HUDEP-2 (cell line): Measurements from ENCODE around the gene STK17A.
"Not testable (repeated sequence)": the region's sequence is repeated elsewhere in the genome, so short reads cannot be mapped to it uniquely, and the experiment has no call there.

ENCODE experiments used
- DNase-seq, 76 experiments: peaks; one replicate each; lab custom pipeline; 2025; ENCODE audit not compliant: unreplicated experiment in 76 of 76; lab: John Stamatoyannopoulos, UW

Gene STK17A

DNA sequence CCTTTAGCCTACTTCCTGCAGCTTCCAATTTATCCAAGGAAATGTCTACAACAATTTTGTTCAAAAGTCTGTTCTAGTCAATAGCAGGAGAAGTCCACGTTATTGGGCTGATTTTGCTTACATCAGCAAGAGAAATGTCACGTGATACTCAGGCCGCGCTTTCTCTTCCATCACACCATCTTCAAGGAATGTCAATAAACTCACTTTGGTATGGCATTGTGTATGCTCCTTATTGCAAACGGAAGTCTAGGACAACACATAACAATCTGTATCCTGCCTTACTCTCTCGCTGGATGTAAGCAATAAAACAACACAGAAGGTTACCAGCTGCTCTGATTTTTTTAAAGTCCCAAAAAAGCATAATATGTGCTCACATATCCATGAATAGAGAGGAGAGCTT lies 17.1 kb upstream of the STK17A start:
- no peak for DNase-seq

DNA sequence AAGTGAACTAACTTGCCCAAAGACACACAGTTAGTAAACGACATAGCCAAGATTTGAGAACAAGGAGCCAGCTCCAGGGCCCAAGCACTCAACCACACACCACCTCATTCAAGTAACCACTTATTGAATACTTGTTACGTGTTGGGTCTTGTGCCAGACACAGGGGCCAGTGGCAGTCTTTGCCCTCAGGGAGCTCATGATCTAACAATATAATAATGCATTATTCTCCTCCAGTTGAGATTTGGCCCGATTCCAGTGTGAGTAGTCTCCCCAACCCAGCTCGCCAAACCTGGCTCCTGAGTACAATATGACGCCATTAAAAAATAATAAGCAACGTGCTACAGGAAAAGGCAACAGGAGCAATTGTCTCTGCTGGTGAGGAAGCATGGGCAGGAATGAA lies 14.4 kb upstream of the STK17A start:
- DNase-seq = no peak

DNA sequence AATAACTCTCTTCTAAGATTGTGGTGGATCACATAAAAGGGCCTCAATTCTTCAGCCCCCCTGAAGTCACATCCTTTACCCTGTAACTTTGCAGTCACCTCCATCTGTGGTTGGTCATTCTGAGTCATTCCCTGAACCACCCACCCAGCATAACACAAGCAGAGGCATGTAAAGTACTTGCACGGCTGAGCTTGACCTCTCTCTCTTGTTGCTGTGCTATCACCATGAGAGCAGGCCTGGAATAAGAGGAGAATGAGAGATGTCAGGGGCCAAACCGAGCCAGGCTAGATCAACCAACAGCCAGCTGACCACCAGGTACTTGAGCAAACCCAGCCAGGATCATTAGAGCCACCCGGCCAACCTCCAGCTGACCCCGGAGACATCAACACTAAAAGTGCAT lies 13.5 kb upstream of the STK17A start:
- DNase-seq = peak in 6 of 76 experiments; percentile 8 to 41 (median 16)

DNA sequence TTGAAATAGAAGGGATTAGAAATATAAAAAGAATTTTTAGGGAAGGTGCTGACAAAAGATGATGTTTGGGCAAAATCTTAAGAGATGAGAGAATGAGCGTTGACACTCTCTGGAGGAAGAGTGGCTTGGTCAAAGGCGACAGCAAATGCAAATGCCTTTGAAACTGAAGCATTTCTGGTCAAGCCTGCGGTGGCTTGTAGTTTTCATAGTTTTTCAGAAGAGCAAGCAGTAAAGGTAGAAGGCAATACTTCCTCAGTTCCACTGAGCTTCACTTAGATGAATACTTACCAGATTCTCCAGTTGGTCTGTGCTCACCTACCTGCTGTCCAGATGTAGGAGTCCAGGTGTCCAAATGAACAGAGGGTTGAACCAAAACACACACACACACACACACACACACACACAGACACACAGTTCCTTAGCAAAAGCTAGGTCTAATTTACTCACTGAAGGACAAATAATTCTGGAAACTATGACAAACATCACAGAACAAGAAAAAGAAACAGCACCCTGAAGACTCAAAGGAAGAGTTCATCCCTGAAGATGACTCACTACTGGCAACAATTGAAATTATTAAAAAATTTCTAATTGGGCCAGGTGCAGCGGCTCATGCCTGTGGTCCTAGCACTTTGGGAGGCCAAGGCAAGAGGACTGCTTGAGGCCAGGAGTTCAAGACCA lies 12.1 kb upstream of the STK17A start:
- no peak for DNase-seq

DNA sequence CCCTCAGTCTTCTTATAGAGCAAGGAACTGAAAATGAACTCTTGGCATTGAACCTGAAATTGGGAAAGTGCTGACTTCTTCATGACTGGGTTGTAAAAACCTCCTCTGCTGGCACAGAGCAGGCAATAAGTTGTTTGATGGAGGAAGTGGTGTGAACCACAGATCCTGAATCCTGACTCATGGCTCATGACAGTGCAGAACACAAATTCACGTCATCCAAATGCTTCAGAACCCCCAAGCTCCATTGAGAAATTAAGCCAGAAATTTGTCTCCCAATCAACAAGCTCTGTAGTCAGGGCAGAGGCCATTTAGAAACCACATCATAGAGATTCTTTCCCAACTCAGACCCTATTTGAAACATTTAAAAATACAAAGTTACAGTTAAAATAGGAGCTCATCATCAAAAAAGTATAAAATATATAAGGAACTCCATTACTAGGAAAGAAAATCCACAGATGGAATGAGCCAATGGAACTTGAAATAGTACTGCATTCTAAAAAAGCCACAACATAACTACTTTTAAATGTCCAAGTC lies 10.3 kb upstream of the STK17A start:
- peak in 10 of 76 experiments; percentile 2 to 43 (median 22) for DNase-seq

DNA sequence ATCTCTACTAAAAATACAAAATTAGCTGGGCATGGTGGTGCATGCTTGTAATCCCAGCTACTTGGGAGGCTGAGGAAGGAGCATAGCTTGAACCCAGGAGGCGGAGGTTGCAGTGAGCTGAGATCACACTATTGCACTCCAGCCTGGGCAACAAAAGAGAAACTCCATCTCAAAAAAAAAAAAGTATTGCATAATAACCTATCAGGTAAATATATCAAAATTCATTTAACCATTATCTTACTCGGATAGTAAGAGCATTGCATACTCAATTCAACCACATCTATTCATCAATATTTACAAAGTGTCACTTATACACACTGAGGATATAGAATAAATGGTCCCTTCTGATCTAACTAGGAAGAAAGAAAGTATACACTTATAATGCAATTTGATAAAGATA lies 9.1 kb upstream of the STK17A start:
- not testable (repeated sequence) for DNase-seq

DNA sequence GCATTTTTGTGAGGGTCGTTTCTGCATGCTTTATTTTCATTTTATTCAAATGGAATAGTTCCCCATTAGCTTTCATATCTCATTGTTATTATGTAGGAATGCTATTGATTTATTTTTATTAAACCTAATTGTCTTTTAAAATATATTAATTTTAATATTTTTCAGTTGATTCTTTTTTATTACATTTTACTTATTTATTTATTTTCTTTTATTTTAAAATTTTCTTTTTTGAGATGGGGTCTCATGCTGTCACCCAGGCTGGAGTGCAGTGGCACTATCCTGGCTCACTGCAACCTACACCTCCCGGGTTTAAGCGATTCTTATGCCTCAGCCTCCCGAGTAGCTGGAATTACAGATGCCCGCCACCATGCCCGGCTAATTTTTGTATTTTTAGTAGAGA lies 7.4 kb upstream of the STK17A start:
- DNase-seq = no peak

DNA sequence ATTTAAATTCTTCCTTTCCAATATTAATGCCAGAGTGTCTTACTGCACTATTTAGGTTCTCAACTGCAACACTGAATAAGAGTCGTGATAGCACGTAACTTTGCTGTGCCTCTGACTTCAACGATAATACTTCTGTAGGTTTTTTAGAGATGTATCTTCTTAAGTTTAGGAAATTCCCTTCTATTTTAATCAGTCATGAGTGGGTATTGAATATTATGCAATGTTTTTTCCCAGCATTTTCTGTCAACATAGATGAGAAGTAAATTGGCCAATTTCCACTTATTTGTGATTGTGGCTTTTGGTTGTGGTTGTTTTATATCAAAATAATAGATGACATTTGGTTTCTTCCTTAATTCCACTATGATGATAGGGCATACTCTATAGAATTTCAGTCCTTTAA lies 6.7 kb upstream of the STK17A start:
- no peak for DNase-seq

DNA sequence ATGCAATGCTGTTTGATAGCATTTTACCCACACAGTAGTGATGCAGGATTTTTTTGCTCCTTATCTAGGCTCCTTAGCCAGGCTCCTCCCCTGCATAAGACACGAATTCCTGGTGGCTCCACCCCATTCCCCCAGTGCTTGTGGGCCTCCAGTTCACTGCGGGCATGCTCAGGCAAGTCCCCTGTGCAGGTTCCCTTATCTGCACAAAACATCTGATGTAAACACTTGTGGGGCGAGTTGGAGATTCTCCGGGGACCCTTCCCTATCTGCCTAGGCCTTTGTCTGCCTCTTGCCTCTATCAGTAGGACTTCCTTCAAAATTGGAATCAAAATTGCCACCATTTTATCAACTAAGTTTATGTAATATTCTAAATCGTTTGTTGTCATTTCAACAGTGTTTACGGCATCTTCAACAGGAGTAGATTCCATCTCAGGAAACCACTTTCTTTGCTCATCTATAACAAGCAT lies 5.4 kb upstream of the STK17A start:
- peak in 73 of 76 experiments; percentile 11 to 92 (median 61) for DNase-seq

DNA sequence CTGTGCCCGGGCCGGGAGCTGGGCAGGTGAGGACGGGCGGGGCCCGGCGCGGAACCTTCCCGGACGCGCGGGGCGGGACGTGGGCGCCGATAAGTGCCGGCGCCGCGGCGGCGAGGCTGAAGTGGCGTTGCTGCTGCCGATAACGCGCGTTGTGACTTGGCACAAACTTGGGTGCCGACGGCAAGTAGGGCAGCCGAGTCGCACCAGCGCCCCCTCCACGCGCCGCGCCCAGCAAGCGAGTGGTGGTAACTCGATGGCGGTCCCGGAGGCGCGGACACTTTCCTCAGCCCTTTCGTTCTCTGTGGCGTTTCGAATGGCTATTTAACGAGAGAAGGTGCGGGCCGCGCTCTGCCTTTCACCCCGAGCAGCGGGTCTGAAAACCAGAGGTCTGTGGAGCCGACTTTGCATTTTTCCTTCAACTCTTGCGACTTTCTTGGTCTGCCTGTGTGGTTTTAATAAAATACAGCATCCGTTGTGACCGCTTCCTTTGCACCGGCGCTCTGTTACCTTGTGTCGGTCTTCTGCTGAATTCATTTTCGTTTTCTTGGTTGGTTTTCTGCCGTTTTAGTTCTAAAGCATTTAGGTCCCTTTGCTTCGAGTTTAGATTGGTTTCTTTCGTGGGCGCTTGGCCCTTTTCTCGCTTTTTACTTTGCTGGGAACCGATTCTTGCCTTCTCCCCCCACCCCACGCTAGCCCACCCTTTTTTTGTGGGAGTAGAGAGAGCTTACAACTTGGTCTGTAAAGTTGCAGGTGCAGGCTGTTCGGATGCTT lies 701 bp downstream of the STK17A start:
- peak in 74 of 76 experiments; percentile 33 to 87 (median 75) for DNase-seq

DNA sequence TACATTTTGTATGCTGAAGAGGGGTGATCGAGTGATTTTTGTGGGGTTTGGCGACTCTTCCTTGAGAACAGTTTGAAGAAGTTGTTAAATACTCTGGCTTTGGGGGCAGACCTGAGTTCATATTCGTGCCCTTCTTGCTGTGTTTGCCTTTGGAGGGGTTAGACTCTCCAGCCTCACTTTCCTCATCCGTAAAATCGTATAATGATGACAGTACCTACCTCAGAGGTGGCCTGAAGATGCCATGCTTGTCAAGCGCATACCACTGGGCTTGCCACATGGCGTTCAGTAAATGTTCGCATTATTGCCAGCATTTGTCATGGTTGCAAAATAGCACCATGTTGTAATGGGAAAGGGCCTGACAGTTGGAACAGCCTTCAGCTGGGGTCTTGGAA lies 1.3 kb downstream of the STK17A start:
- DNase-seq = peak in 6 of 76 experiments; percentile 3 to 41 (median 17)

DNA sequence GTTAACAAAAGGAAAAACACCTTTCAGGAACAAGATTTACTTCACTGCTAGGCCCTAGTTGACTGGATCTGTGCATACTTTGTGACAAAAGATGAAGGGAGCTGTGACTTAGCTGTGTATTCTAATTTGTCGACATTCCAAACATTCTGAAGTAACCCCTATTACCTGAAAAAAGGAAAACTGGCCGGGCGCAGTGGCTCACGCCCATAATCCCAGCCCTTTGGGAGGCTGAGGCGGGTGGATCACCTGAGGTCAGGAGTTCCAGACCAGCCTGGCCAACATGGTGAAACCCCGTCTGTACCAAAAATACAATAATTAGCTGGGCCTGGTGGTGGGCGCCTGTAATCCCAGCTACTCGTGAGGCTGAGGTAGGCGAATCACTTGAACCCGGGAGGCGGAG lies 1.8 kb downstream of the STK17A start:
- not testable (repeated sequence) for DNase-seq

DNA sequence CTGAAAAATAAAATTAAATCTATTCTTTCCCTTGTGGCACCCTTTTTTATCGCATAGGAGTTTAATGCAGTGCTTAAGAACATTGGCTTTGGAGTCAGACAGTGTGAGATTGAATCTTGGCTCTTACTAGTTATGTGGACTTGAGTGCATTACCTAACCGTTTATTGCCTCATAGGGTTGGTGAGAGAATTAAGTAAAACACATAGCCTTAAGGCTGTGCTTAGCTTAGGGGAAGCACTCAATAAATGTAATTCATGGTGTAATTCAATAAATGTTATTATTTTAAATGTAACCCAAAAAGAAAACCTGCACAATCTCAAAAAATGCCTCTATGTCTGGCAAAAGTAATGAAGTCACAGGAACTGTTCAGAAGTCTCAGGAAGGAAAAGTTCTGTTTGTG lies 2.7 kb downstream of the STK17A start:
- DNase-seq = peak in 1 of 76 experiments; percentile 13

DNA sequence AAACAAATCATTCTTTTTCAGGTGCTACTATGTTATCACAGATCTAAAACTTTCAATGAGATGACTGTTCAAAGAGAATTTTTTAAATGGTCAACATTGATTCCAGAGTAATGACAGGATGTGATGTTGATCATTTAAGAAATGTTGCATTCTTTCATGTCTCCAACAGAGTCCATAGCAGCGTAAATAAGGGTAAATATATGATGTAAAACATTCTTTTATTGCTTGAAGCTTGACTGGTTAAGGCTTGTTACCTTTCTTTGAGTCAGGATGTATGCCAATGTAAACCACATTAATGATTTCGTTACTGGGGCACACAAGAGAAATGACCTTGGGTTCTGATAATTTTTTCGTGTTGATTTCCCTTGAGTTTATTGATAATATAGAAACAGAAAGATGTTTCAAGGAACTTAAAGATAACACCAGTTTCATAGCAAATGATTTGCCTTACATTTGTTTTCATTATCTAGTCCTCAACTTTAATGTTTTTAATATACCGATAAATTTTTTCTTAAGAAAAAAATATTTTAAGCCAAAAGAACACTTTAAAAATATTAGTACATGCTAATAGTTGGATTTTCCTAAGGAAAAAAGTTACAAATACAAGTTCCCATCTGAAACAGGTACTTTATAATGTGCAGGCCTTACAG lies 3.5 kb downstream of the STK17A start:
- no peak for DNase-seq

DNA sequence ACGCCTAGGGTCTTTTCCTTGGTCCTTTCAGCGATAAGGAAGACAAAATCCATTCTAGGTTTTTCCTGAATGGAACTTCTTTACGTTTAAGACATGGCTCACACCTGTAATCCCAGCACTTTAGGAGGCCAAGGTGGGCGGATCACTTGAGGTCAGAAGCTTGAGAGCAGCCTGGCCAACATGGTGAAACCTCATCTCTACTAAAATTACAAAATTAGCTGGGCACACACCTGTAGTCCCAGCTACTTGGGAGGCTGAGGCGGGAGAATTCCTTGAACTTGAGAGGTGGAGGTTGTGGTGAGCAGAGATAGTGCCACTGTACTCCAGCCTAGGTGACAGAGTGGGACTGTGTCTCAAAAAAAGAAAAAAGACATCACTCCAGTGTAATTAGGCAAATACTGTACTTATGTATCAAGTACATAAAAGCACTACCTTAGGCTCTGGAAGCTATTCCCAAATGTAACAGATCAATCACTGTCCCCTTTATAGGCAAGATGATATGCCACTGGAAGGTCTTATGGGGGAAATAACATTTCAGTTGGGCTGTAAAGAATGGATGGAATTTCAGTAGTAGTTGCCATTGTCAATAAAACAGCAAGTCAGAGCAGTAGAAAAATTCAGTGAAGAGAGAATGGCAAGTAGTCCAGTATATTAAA lies 5.7 kb downstream of the STK17A start:
- DNase-seq = no peak

DNA sequence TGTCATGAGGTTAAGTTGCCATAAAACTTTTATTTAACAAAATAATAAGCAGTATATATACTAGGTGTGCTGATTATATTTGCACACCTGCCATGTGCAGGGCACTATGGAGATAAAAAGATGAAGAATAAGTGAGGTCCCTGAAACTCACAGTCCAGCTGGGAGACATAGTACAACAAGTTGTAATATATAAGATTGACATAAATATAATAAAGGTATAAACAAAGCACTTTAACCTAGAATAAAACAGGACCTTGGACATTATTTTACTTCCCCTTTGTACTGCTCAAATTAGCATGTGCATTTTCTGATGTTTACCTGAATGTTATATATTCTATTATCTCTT lies 6.2 kb downstream of the STK17A start:
- no peak for DNase-seq

DNA sequence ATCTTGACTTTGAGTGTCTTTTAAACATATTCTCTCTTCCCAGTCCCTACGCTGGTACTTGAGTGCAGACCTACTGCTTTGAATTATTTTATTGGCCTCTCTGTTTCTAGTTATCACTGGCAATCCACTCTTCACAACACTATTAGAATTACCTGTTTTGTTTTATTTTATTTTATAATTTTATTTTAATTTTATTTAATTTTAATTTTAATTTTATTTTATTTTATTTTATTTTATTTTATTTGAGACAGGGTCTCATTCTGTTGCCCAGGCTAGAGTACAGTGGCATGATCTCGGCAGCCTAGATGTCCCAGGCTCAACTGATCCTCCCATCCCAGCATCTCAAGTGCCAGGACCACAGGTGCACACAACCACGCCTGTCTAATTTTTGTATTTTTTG lies 6.8 kb downstream of the STK17A start:
- DNase-seq = no peak

DNA sequence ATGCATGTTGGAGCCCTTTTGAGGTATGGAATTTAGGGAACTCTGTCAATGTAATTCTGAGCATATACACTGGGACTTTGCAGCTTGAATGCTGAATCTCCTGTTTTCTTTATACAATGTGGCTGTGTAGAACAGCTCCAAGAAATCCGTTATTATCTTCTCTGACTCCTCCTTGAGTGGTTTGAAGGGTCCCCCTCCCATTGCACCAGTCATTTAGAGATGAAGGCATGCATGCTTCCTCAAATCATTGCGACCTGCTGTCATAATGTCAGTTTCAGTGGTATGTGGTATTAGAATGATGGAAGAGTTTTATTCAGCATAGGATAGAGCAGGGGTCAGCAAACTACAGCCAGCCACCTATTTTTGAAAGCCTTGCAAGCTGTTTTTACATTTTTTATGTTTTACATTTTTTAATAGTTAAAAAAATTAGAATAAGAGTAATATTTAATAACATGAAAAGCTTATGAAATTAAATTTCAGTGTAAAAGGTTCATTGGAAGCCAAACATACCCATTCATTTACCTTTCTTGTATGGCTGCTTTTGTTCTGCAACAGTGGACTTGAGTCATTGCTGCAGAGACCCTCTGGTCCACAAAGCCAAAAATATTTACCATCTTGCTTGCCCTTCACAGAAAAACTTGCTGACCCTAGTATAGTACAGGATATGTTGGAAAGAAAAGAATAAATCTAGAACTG lies 8.1 kb downstream of the STK17A start:
- no peak for DNase-seq

DNA sequence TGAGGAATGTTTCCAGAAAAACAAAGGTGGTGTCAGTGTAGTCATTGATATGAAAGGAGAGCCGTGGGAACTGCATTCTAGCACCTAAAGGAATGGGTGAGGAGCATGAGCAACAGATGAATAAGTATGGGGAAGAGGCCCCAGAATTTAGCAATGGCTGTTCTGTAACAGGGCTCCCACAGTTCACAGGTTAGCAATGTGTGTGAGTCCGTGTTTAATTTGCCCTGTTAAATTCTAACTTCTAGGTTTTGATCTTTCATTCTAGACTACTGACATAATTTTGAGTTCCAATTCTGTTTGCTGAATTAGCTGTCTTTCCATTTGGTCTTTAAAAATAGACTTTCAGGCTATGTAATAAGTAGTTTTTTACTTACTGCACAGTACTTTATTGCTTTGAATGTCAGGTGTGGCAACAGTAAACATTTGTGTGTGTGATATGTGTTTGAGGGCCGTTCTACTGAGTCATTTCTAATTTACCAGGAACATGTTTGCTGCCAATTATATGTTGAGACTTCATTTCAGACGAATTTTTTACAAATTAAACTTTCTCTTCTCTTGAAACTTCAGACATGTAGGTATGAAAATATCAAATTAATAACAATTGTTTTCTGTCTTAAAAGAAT lies 8.8 kb downstream of the STK17A start:
- no peak for DNase-seq

DNA sequence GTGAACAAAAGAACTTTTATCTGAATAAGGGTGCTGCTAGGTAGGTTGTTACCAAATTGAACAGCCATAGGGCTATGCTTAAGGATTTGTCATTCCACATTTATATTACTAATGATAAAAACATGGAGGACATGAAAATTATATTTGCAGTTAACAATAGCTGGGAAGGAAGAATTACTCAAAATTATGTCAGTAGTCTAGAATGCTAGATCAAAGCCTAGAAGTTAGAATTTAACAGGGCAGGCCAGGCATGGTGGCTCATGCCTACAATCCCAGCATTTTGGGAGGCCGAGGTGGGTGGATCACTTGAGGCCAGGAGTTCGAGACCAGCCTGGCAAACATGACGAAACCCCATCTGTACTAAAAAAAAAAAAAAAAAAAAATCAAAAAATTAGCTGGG lies 9.4 kb downstream of the STK17A start:
- DNase-seq = no peak
